ENCODE measurements around the gene GNG2.

The GNG2 gene

GRCh38 chr14:52000019-52000582 is 139.7 kb downstream of the GNG2 start:
- DNase-seq, result no peak

GRCh38 chr14:52000696-52001095 is 140.3 kb downstream of the GNG2 start:
- no peak for DNase-seq

GRCh38 chr14:52002542-52002941 is 142.1 kb downstream of the GNG2 start:
- DNase-seq, result peak in 1 of 3 experiments; percentile 22

- DNase-seq, result no peak
Observed at GRCh38 chr14:52003324-52003723, 142.9 kb downstream of the GNG2 start.

GRCh38 chr14:52005625-52006024 is 145.2 kb downstream of the GNG2 start:
- DNase-seq, result no peak

GRCh38 chr14:52006361-52006760 is 145.9 kb downstream of the GNG2 start:
- no peak for DNase-seq

GRCh38 chr14:52007211-52007610 is 146.8 kb downstream of the GNG2 start:
- DNase-seq, result no peak

GRCh38 chr14:52007637-52008036 is 147.2 kb downstream of the GNG2 start:
- no peak for DNase-seq

- no peak for DNase-seq
Observed at GRCh38 chr14:52008136-52008535, 147.7 kb downstream of the GNG2 start.

- no peak for DNase-seq
Observed at GRCh38 chr14:52010173-52010693, 149.8 kb downstream of the GNG2 start.

GRCh38 chr14:52011523-52011922 is 151.1 kb downstream of the GNG2 start:
- no peak for DNase-seq

- DNase-seq, result no peak
Observed at GRCh38 chr14:52012635-52013034, 152.2 kb downstream of the GNG2 start.

GRCh38 chr14:52013984-52014600 is 153.7 kb downstream of the GNG2 start:
- peak in 1 of 3 experiments; percentile 41 for DNase-seq

GRCh38 chr14:52014601-52015267 is 154.3 kb downstream of the GNG2 start:
- DNase-seq, result peak in 1 of 3 experiments; percentile 32

- DNase-seq, result peak in 2 of 3 experiments; percentile 14 to 52
Observed at GRCh38 chr14:52015411-52016030, 155.1 kb downstream of the GNG2 start.

GRCh38 chr14:52018252-52018651 is 157.8 kb downstream of the GNG2 start:
- DNase-seq, result no peak

GRCh38 chr14:52018970-52019369 is 158.6 kb downstream of the GNG2 start:
- DNase-seq, result no peak

Measured in NCI-H1417 (cell line).